ENCODE measurements around the gene ADARB2.

ADARB2 gene

GRCh38 chr10:1156616-1156886, 580.8 kb downstream of the ADARB2 start:
- DNase-seq = no peak

DNA sequence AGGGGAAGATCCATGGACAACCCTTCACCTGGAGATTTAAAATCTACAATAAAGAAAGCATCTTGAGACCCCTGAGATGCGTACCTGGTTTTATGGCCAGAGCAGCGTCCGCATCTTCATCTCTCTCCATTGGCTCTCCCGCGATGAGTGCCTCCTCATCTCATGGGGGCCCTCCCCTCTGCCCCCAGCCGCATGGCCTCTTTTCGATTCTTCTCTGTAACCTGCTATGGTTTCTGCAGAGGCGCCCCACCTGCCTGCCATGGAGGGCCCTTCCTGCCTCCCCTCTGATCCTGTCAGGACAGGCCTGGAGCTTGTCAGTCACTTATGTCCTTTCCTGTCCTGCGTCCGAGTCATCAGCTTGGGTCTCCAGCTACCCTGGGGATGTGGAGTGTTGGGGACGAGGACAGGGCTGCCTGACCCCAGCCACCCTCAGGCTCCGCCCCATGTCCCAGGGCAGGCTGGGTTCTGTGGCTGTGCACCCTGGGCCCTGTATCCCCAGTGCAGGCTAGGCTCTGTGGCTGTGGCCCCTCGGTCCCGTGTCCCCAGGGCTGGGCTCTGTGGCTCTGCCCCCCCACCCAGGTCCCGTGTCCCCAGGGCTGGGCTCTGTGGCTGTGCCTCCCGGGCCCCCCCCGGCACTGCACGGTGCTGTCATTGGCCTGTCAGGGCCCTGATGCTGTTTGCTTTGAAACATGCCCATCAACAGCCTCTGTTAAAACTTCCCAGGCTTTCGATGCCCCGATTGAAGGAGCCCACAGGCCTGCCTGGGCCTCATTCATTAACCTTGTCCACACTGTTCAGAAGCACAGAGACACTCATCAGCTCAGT, 581.3 kb downstream of the ADARB2 start:
- DNase-seq = no peak

- DNase-seq = no peak
Measured at GRCh38 chr10:1154531-1155295, 582.6 kb downstream of the ADARB2 start.

GRCh38 chr10:1153805-1154351, 583.4 kb downstream of the ADARB2 start:
- no peak for DNase-seq

DNA sequence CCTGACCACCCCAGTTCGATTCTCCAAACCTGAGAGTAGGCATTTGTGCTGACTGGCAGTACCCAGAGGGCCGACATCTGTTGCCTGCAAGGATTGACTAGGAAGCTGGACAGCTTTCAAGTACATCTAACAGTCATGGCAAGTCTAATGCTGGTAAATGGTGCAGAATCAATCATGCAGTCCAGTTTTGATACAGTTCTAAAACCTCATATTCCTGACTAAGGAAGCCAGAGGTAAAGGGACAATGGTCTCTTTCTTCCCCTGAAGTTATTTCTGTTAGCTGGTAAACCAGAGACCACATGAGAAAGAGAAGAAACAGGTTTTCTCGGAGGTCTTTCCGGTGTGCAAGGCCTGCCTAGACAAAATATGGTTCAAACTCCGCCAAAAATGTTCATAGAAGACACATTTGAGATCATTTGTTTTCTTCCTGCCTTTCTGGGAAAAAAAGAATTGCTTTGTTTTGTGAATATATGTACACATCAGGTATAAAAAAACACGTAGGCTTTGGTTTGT, 584.0 kb downstream of the ADARB2 start:
- DNase-seq = no peak

DNA sequence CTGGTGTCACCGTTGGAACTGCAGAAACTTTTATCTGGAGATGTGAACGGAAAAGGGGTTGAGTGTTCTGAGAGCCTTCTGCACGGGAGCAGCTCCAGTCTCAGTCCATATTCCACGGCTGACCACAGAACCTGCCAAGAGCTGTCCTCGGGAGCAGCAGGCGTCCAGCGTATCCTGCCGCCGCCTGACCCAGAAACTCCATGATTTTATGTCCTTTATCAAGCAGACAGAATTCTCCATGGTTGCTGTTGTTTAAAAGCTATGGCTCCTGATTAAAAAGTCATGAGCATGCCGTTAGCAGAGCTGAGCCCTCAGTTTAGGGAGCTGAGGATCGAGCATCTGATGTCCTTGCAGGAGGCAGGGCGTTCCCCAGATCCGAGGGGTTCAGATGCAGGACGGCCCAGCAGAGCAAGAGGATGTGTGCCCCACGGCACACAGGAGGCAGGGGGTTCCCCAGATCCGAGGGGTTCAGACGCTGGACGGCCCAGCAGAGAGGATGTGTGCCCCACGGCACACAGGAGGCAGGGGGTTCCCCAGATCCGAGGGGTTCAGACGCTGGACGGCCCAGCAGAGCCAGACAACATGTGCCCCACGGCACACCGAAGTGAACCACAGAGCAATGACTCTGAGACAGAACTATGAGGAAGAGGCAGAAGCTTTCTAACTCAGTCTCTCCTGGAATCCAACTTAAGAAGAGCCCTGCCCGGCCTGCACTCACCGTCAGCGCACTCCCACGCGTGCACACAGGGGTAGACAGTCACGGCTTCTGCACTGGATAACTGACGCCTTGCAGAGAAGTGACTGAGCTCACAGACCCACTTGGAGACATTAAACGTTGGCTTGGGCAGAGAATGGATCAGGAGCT, 584.7 kb downstream of the ADARB2 start:
- DNase-seq = no peak

DNA sequence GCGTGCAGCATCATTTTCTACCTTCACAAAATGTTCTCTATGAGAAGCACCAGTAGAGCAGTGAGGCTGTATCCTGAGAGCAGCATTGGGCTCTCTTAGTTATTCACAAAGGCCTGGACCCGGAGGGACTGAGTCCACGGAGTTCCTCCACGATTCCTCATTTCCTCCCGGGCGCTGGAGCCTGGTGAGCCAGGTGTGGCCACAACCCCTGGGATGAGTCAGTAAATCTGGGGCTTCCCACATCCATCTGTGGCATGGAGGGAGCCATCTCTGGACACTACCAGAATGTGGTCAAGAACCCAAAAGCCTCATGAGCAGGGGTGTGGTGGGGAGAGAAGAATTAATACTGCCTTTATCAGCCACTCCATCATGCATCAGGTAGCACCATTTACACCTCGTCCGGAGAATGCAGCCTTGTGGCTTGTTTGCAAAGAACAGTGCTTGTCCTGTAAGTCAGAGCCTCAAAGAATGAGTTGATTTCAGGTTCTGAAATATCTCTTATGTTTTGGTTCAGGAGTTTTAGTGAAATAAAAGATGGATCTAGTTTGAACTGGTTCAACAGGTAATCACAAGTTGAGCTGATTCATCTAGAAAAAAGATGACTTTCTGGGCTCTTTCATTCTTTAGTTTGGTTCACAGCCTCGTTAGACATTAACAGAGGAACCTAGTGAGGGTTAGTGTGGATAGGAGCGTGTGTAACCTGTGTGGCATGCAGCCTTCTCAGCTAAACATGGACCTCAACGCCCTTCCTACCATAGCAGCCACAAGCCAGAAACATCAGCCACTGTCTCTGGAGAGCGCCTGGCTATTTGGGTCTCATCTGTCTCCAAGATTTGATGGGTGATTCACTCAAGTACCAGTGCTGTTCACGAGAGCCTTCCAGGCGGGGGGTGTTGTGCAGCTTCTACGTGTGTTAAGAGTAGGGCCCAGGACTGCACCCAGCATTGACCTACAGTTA, 586.0 kb downstream of the ADARB2 start:
- DNase-seq = no peak

GRCh38 chr10:1150638-1150955, 586.7 kb downstream of the ADARB2 start:
- no peak for DNase-seq

DNA sequence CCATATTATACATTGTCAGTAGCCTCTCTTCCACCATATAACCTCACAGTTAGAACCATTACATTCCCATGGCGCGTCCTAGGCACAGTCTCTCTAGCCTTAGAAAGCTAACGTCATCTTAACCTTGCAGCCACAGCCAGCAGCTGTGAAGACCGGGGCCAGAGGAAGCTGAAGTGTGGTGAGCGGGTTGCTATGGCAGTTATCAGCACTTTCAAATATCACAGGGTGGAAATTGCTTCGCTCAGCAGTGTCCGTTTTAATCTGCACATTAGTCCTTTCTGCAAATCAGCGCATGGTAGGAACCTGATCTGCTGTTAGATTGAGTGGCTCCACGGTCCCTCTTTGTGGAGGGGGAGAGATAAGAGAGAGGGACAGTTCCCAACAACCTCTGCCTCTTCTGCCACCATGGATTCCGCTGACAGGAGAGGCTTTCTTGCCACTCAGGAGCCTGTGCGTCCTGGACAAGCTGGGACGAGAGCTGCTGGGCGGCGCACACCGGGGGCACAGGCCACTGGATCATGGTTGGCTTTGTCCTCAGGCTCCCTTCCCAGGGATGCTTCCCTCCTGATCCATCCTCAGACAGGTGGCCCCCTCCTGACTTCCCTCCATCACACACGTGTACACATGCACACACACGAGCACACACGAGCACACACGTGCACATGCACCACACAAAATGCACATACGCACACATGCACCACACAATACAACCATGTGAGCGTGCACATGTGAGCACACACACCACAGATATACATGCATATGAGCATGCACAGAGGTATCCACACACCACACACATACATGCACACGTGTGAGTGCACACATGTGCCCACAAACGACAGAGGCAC, 587.3 kb downstream of the ADARB2 start:
- no peak for DNase-seq

DNA sequence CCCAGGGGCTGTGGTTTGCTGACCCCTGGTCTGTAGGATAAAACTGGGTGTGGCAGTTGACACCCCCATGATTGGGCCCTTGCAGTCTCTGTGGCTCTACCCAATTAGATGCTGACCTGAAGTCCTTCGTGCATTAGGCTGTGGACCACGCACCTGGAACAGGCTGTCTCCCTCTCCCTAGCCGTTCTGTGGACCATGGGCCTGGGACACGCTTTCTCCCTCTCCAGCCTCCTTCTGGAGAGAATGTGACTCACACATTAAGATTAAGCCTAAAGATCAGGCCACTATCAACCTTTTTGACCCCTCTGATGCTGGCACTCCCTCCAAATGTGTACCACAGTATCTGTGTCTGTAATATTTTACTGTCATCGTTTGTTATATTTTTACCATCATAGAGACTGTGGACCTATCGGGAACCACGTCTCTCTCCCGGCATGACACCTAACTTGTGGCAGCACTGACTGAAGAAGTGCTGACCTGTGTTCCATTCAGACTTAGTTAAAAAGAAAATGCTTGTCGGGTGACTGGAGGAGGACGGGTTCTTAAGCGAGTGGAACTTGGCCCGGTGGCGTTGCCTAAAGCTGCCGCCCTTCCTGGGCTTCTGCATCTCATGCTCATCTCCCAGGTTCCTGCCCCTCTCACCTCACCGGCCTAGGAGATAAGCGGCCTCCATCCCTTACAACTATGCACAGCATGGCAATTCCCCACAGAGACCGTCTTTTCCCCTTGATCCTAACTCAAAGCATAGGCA, 588.3 kb downstream of the ADARB2 start:
- no peak for DNase-seq

GRCh38 chr10:1147810-1148209, 589.5 kb downstream of the ADARB2 start:
- no peak for DNase-seq

- DNase-seq = no peak
Measured at GRCh38 chr10:1142596-1142995, 594.7 kb downstream of the ADARB2 start.

GRCh38 chr10:1141701-1142100, 595.6 kb downstream of the ADARB2 start:
- no peak for DNase-seq

GRCh38 chr10:1141261-1141660, 596.1 kb downstream of the ADARB2 start:
- DNase-seq = no peak

- no peak for DNase-seq
Measured at GRCh38 chr10:1138529-1138928, 598.8 kb downstream of the ADARB2 start.

DNA sequence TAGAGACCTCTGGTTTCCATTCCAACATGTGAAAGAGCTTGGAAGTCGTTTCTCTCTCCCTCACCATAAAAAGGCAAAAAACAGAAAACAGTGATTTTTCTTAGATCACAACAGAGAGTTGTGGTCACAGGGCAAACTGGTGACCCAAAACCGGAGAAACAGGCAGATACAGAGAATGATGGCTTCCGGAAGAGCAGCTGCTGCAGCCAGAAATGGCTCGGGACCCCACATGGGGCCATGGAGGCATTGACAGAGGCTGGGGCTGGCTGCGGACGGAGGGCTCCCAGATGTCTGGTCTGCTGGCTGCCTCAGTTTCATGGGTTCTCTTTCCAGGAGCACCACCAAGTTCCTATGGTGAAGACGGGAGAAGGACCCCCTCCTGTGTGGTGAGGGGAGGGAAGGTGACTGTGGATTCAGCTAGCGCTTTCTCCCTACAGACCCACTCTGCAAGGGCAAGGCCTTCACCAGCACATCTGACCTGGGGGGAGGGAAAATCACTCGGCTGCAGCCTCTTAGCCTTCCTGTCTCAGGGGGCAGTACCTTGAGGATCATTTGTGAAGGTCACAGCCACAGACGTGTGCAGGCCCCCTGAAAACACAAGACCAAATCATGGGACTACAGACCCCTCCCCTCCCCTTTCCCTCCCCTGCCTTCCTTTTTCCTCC, 599.7 kb downstream of the ADARB2 start:
- no peak for DNase-seq

DNA sequence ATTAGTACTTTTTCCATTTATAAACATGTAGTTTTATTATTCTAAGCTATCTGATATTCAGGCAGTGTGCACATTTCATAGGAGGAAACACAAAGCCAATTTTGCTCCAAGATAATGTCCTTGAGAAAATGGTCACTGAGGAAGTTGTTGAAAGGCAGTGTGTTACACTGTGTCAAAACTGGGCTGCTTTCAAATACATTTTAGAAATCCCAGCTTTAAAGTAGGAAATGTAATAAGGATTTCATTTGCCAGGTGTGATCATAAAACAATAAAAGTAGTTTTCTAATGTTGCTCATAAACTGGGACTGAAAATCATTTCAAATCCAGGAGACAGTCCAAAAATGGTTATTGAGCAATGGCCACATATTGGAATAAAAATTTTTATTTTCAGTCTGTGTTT, 601.1 kb downstream of the ADARB2 start:
- no peak for DNase-seq

DNA sequence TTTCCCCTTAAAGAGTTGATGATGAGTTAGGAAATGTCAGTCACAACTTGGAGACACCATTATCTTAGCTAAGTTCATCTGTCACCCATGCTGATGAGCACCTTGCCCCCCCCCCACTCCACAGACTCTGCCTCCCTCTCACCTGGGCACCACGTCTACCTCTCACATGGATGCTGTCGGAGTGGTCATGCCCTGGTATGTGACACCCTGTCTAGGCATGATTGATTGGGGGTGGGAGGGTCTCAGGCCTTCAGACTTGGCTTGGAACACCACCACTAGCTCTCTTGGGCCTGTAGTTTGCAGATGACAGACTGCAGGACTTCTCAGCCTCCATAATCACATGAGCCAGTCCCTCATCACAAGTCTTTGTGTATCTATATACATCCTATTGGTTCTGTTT, 603.2 kb downstream of the ADARB2 start:
- no peak for DNase-seq

DNA sequence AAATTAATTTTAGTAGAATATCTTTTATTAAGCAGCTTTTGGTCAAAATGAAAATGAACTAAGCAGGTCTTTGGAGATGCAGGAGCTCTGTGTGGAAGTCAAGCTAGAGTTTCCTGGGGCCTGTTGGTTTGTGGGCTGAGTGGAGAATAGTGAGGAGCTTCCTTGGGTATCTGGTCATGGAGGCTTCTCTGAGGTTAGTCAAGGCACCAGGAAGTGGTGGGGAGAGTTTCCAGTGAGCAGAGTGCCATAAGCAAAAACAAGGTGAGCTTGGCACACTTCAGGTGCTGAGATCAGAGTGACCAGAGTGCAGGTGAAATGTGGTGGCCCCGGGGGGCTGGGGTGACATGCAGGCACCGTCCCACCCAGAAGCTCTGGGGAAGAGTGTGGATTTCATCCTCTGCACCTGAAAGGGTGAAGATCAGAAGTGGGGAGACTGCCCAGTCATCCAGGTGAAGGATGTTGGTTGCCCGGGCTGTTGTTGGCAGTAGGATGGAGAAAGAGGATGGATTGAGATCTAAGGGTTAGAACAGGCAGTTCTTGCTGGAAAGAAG, 603.8 kb downstream of the ADARB2 start:
- DNase-seq = no peak
